Spinal cord (tissue), 10 donors: ENCODE data around the gene CDH24. TPM values are rescaled to one million over a fixed set of nuclear protein-coding genes. Genes with fewer than 3 reads are reported as not detected.
"Not testable (repeated sequence)": the region's sequence is repeated elsewhere in the genome, so short reads cannot be mapped to it uniquely, and the experiment has no call there.

ENCODE experiments used
- DNase-seq, 6 donors: peaks; one replicate each; pipeline versions ENCODE4 v3.0.0 to v3.0.0-alpha.2; 2013 to 2015; ENCODE audit warnings: low spot score in 6 of 6, low read depth in 4 of 6
- H3K27ac ChIP-seq: one replicate; pipeline ENCODE4 v1.5.1; 2013; ENCODE audit warnings: low read depth, low read length, control low read depth
- H3K27me3 ChIP-seq: one replicate; pipeline ENCODE4 v1.6.1; 2013; ENCODE audit warnings: low read length; ENCODE audit not compliant: control insufficient read depth, insufficient read depth
- H3K36me3 ChIP-seq: one replicate; pipeline ENCODE4 v1.6.1; 2013; ENCODE audit warnings: low read length; ENCODE audit not compliant: control insufficient read depth, insufficient read depth
- H3K4me1 ChIP-seq: one replicate; pipeline ENCODE4 v1.6.1; 2013; ENCODE audit warnings: low read length; ENCODE audit not compliant: control insufficient read depth, insufficient read depth
- H3K4me3 ChIP-seq: one replicate; pipeline ENCODE4 v1.5.1; 2013; ENCODE audit warnings: low read depth, low read length, control low read depth
- H3K9me3 ChIP-seq: one replicate; pipeline ENCODE4 v1.6.1; 2013; ENCODE audit warnings: low read length; ENCODE audit not compliant: control insufficient read depth, insufficient read depth
- whole genome bisulfite sequencing: methylation state at CpG from one replicate; pipeline ENCODE4 v1.1.5; 2013; ENCODE audit warnings: missing lambda C conversion rate; ENCODE audit not compliant: insufficient coverage; 5-methylcytosine and 5-hydroxymethylcytosine counted together
- polyA plus RNA-seq, 2 donors: library from polyadenylated mRNA; unstranded; fragments of 120-200 nt; gene quantifications; one replicate each; pipeline ENCODE4 v1.2.1, GENCODE V29; 2013; ENCODE audit not compliant: insufficient read length in 2 of 2
- total RNA-seq, 2 donors: library from RNA; depleted of rRNA in 1 of 2; stranded (reverse); fragments of 120-200 nt in 1 of 2; fragments of >200 nt in 1 of 2; gene quantifications; one replicate each; pipeline versions ENCODE4 v1.2.3 to v1.2.4, GENCODE V29; 2013 to 2014
- donor health status: healthy.

The CDH24 gene
- total and polyA plus RNA-seq, 4 donors = 9.6 to 46.0 (median 27.5) TPM

GRCh38 chr14:23009483-23009938 lies 47.8 kb downstream of the CDH24 start:
- H3K9me3 ChIP-seq = no peaks in the 10 kb centered on the region
- peak overlapping the region; percentile 57 for H3K4me3 ChIP-seq
- whole genome bisulfite sequencing = no CpG with 5 or more reads among the region's 8 CpGs
- no peak for DNase-seq
- no peaks in the 10 kb centered on the region for H3K36me3 ChIP-seq
- H3K27me3 ChIP-seq = no peaks in the 10 kb centered on the region
- H3K27ac ChIP-seq = peak overlapping the region; percentile 72
- peaks cover 13% of the 10 kb centered on the region for H3K4me1 ChIP-seq

- H3K4me1 ChIP-seq = peaks cover 13% of the 10 kb centered on the region
- no peaks in the 10 kb centered on the region for H3K27me3 ChIP-seq
- no peak overlapping the region for H3K4me3 ChIP-seq
- H3K9me3 ChIP-seq = no peaks in the 10 kb centered on the region
- 40% methylated on average over 2 of the region's 3 CpGs for WGBS
- H3K27ac ChIP-seq = peak overlapping the region; percentile 15
- peak in 1 of 6 donors; percentile 82 for DNase-seq
- H3K36me3 ChIP-seq = no peaks in the 10 kb centered on the region
Observed at GRCh38 chr14:23008831-23009230, 48.5 kb downstream of the CDH24 start.

- H3K27me3 ChIP-seq = no peaks in the 10 kb centered on the region
- peak overlapping the region; percentile 85 for H3K4me3 ChIP-seq
- H3K36me3 ChIP-seq = no peaks in the 10 kb centered on the region
- under 1% methylated on average over 61 of the region's 62 CpGs for WGBS
- DNase-seq = peak; percentile 92 to 100 (median 98)
- peaks cover 13% of the 10 kb centered on the region for H3K4me1 ChIP-seq
- no peaks in the 10 kb centered on the region for H3K9me3 ChIP-seq
- H3K27ac ChIP-seq = peak overlapping the region; percentile 97
Observed at GRCh38 chr14:23006544-23007419, 50.5 kb downstream of the CDH24 start.

- H3K27me3 ChIP-seq = no peaks in the 10 kb centered on the region
- DNase-seq = no peak
- WGBS = no CpG with 5 or more reads among the region's 5 CpGs
- peaks cover 13% of the 10 kb centered on the region for H3K4me1 ChIP-seq
- H3K4me3 ChIP-seq = peak overlapping the region; percentile 85
- H3K9me3 ChIP-seq = no peaks in the 10 kb centered on the region
- H3K27ac ChIP-seq = peak overlapping the region; percentile 97
- H3K36me3 ChIP-seq = no peaks in the 10 kb centered on the region
Observed at GRCh38 chr14:23006188-23006534, 51.2 kb downstream of the CDH24 start.

DNA sequence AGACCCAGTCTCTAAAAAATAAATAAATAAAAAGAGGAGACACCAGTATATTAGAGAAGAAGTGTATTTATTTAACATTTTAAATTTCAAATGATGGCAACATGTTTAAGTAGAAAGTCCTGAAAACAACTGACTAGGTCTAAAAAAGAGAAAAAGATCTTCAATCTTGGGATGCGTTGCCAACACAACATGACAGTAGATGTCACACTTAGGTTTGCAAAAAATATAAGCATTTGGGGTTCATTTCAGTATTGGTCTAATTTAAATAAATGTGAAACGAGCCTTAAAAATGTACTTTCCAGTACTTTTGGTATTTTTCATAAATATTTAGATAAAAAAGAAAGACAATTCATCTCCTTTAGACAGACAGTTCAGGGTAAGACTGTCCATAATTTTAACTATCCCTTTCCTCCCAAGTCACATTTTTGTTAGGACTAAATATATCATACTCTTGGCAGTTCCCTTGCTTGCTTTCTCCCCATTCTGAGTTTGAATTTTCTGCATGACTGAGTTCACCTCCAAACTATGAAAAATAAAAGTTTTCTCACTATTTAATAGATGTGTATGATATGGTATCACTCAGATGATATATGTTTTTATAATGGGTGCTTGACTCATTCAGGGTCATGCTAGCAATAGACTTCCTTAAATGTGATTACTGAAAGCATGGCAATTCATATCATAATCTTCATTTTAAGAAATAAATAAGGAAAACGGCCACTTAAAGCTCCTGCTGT lies 51.7 kb downstream of the CDH24 start:
- no peak for DNase-seq
- 79% methylated on average over 2 of the region's 3 CpGs for WGBS
- Histone ChIP-seq H3K9me3 (no peaks in the 10 kb centered on the region), H3K27me3 (no peaks in the 10 kb centered on the region), H3K4me1 (peaks cover 13% of the 10 kb centered on the region), H3K36me3 (no peaks in the 10 kb centered on the region), H3K27ac (no peak overlapping the region), H3K4me3 (no peak overlapping the region)

- WGBS = 100% methylated on average over 3 of the region's 4 CpGs
- H3K4me3 ChIP-seq, H3K27ac ChIP-seq, H3K27me3 ChIP-seq, H3K36me3 ChIP-seq, DNase-seq, H3K9me3 ChIP-seq: not testable (repeated sequence)
- H3K4me1 ChIP-seq = peaks cover 13% of the 10 kb centered on the region
Observed at GRCh38 chr14:23004274-23004673, 53.0 kb downstream of the CDH24 start.

DNA sequence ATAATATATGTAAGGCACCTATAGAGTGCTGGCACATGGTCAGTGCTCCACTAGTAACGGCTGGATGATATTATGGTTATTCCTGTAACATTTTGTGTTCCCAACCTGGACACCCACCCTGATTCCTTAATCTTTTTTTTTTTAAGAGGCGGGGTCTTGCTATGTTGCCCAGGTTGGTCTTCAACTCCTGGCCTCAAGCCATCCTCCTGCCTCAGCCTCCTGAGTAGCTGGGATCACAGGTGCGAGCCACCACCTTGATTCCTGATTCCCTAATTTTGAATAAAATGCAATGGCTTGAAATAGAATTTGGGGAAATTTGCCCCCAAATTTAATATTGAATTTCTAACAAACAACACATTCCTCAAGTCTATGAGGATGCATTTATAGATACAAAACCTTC lies 54.7 kb downstream of the CDH24 start:
- Histone ChIP-seq H3K9me3 (no peaks in the 10 kb centered on the region), H3K4me1 (peaks cover 23% of the 10 kb centered on the region), H3K27ac (no peak overlapping the region), H3K36me3 (peaks cover 9% of the 10 kb centered on the region), H3K4me3 (no peak overlapping the region), H3K27me3 (no peaks in the 10 kb centered on the region)
- no peak for DNase-seq
- no CpG with 5 or more reads among the region's 3 CpGs for WGBS

DNA sequence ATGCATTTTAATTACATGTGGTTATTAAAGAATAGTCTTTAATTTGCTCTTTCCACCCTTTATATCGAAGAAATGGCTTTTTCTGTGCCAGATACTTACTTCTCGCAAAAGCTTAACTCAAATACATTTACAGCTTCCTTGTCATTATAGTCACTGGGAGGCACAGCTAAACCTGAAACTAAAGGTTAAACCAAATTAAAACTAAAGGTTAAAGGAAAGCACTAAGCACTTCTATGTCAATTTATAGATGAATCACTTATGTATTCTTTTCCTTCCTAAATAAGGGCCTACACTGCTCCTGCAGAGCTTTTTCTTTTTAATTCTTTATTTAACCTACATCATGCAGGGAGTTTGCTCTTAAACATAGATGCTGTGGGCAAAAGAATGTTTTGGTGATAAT lies 56.5 kb downstream of the CDH24 start:
- no peak overlapping the region for H3K27ac ChIP-seq
- 76% methylated on average over 2 of the region's 2 CpGs for WGBS
- no peaks in the 10 kb centered on the region for H3K27me3 ChIP-seq
- H3K4me1 ChIP-seq = peaks cover 17% of the 10 kb centered on the region
- no peak for DNase-seq
- no peak overlapping the region for H3K4me3 ChIP-seq
- peaks cover 9% of the 10 kb centered on the region for H3K36me3 ChIP-seq
- H3K9me3 ChIP-seq = no peaks in the 10 kb centered on the region

DNA sequence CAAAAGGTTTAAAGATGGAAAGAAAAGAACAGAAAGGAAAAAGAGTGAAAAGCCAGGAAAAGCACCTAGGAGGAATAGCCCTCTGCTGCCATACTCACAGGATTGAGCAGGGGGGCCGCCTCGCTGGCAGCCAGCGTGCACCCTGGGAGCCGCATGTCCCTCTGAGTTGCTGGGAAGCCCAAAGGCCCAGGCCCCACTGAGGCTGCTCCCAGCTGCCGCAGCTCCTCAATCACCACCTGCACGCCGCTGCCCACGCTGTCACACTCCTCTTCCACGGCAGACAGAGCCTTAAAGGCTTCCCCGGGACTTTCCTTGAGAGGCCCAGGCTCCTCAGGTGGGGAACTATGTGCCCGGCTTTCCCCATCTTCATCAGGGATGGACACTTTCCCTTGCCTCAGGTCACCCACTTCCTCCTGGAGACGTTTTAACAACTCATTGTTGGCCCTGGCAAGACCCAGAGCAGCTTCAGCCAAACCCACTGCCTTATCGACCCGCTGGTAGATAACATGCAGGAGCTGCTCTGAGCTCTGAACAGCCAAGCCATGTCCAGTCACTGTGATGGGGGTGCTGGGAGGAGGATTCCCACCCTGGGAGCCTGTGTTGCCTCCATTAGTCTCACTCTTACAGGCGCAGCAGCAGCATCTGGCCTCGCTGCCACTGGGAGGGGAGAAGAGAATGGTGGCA lies 58.8 kb downstream of the CDH24 start:
- Histone ChIP-seq H3K27me3 (no peaks in the 10 kb centered on the region), H3K4me1 (peaks cover 20% of the 10 kb centered on the region), H3K9me3 (no peaks in the 10 kb centered on the region), H3K36me3 (peaks cover 9% of the 10 kb centered on the region), H3K27ac (peak overlapping the region; percentile 33), H3K4me3 (no peak overlapping the region)
- DNase-seq = peak in 1 of 6 donors; percentile 24
- 63% methylated on average over 12 of the region's 16 CpGs for WGBS
